DOHH2 (cell line): ENCODE results near the gene IGFLR1.

Source experiments
- H3F3A ChIP-seq: fragments of 200-600 bp; sonication (generic), shearing (Covaris generic); 2 replicates; pipeline ENCODE4 v1.6.0; 2016; ENCODE audit warnings: antibody characterized with exemption, mild to moderate bottlenecking; ENCODE audit not compliant: control insufficient read depth, insufficient read depth
- H3K27ac ChIP-seq: fragments of 200-600 bp; sonication (generic); 2 replicates; pipeline ENCODE4 v1.5.1; 2014; ENCODE audit warnings: low read depth, mild to moderate bottlenecking, low read length, moderate library complexity
- H3K27me3 ChIP-seq: fragments of 200-600 bp; sonication (generic); 2 replicates; pipeline ENCODE4 v1.6.1; 2014; ENCODE audit warnings: mild to moderate bottlenecking, low read length, mixed read lengths; ENCODE audit not compliant: control insufficient read depth
- H3K36me3 ChIP-seq: fragments of 200-600 bp; sonication (generic); 2 replicates; pipeline ENCODE4 v1.6.1; 2014; ENCODE audit warnings: mild to moderate bottlenecking, low read length, moderate library complexity, mixed read lengths; ENCODE audit not compliant: control insufficient read depth
- H3K4me1 ChIP-seq: fragments of 200-600 bp; sonication (generic); 2 replicates; pipeline ENCODE4 v1.6.1; 2014; ENCODE audit warnings: mild to moderate bottlenecking, low read length, mixed read lengths; ENCODE audit not compliant: control insufficient read depth
- H3K4me2 ChIP-seq: fragments of 200-600 bp; sonication (generic); 2 replicates; pipeline ENCODE4 v1.6.0; 2014; ENCODE audit warnings: mild to moderate bottlenecking, low read length, moderate library complexity
- H3K4me3 ChIP-seq: fragments of 200-600 bp; sonication (generic); 2 replicates; pipeline ENCODE4 v1.5.1; 2014; ENCODE audit warnings: mild to moderate bottlenecking, low read length, mixed read lengths
- H3K79me2 ChIP-seq: fragments of 200-600 bp; sonication (generic); 2 replicates; pipeline ENCODE4 v1.6.1; 2014; ENCODE audit warnings: mild to moderate bottlenecking, low read length, mixed read lengths; ENCODE audit not compliant: control insufficient read depth
- H3K9me2 ChIP-seq: fragments of 200-600 bp; sonication (generic); replicated peaks from 2 replicates; pipeline ENCODE4 v1.6.1; 2014; ENCODE audit warnings: mild to moderate bottlenecking, low read length, mixed read lengths; ENCODE audit not compliant: control insufficient read depth
- H3K9me3 ChIP-seq: fragments of 200-600 bp; sonication (generic); 2 replicates; pipeline ENCODE4 v1.6.1; 2014; ENCODE audit warnings: antibody characterized with exemption, low read length, mixed read lengths; ENCODE audit not compliant: control insufficient read depth, insufficient read depth
- H4K20me1 ChIP-seq: fragments of 200-600 bp; sonication (generic); 2 replicates; pipeline ENCODE4 v1.6.0; 2014; ENCODE audit warnings: low read depth, mild to moderate bottlenecking, antibody characterized with exemption, low read length, moderate library complexity; ENCODE audit not compliant: control insufficient read depth, insufficient read depth
- EZH2phosphoT487 ChIP-seq: fragments of 200-600 bp; sonication (generic); IDR thresholded peaks from 2 replicates; pipeline ENCODE4 v1.6.1; 2017; ENCODE audit warnings: borderline replicate concordance, mild to moderate bottlenecking, antibody characterized with exemption, low read length, moderate library complexity, mixed read lengths
- TF ChIP-seq, protein P1 (sequence below): fragments of 200-600 bp; sonication (generic); IDR thresholded peaks from one replicate; pipeline ENCODE4 v1.5.1; 2014; ENCODE audit warnings: antibody characterized with exemption, mild to moderate bottlenecking, low read depth, low read length; ENCODE audit not compliant: poor library complexity, severe bottlenecking

The IGFLR1 gene

DNA sequence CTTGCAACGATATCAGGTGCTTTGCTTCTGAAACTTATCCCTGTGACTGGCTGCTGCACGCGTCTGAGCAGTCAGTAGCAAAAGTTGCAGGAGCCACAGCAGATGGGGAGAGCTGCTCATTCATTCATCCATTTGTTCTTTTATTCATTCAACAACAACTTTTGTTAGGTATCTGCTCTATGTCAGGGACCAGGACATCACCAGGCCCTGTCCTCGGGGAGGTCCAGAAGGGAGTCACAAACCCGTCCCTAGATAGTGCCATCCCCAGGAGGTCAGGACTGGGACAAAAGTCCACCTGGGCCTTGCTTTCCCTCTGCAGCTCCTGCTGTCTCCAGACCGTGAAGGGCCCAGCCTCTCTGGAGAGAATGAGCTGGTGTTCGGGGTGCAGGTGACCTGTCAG is 35.7 kb upstream of the IGFLR1 start:
- Histone ChIP-seq H4K20me1 (no peaks in the 10 kb centered on the region), H3K4me1 (peaks cover 15% of the 10 kb centered on the region), H3F3A (no peaks in the 10 kb centered on the region), H3K27ac (no peak overlapping the region), H3K4me3 (no peak overlapping the region), H3K4me2 (no peak overlapping the region), H3K36me3 (no peaks in the 10 kb centered on the region), H3K27me3 (no peaks in the 10 kb centered on the region), H3K9me3 (no peaks in the 10 kb centered on the region), H3K9me2 (no peaks in the 10 kb centered on the region), H3K79me2 (peaks cover 5% of the 10 kb centered on the region; the same call in 1 of the 2 replicates)
- TF ChIP-seq, protein P1, sequence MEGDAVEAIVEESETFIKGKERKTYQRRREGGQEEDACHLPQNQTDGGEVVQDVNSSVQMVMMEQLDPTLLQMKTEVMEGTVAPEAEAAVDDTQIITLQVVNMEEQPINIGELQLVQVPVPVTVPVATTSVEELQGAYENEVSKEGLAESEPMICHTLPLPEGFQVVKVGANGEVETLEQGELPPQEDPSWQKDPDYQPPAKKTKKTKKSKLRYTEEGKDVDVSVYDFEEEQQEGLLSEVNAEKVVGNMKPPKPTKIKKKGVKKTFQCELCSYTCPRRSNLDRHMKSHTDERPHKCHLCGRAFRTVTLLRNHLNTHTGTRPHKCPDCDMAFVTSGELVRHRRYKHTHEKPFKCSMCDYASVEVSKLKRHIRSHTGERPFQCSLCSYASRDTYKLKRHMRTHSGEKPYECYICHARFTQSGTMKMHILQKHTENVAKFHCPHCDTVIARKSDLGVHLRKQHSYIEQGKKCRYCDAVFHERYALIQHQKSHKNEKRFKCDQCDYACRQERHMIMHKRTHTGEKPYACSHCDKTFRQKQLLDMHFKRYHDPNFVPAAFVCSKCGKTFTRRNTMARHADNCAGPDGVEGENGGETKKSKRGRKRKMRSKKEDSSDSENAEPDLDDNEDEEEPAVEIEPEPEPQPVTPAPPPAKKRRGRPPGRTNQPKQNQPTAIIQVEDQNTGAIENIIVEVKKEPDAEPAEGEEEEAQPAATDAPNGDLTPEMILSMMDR = no peak
- no peak for TF ChIP-seq EZH2phosphoT487

DNA sequence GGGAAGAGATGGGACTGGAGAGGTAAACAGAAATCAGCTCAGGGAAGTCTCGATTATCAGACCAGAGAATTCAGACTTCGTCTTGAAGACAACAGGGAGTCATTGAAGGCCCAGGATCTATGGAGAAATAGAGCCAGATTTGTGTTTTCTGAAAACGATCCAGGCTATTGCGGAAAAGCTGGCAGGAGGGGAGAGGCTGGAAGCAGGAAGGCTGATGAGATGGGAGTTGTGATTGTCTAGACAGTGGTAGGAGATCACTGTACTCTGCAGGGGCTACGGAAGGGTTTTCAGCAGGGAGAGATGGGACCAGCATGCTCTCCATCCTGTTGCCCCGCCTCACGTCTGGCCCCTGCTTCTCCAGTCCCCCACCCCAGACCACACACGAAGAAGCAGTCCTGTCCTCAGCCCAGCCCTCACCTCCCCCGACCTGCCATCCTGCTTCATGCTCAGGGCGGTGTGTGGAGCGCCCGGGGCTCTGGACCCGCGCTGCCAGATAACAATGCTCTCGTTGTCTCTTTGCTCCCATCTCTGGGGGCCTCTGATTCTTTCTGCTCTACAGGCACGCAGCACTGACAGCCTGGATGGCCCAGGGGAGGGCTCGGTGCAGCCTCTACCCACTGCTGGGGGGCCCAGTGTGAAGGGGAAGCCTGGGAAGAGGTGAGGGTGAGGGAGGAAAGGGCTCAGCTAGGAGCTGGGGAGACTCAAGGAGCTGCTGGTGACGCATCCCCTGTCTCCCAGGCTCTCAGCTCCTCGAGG is 35.0 kb upstream of the IGFLR1 start:
- H3K4me3 ChIP-seq = no peak overlapping the region

DNA sequence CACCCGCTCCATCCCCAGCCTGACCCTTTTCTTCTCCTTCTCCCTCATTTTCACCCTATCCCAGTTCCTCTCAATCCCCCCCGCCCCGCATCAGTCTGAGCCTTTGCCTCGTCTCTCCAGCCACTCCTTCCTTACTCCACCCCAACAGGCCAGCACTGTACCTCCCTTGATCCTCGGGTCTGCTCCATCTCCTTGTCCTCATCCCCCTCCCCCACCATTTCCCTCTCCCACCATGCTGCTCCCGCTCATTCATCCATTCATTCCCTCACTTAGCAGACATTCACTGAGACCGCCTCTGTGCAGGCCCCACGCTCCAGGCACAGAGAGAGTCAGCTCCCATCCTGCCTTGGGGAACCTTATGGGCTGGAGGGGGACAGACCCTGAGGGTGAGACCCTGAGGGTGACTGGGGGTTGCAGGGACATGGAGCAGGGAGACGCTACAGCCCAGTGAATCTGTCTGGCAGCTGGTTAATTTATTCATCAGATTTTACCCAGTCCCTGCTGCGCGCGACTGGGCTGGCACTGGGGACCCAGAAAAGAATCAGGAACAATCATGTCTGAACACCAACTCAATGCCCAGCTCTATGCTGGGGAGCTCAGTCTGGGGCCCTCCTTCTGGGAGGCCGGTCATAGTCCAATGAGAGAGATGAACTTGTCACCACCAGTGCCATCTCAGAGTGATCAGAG is 34.0 kb upstream of the IGFLR1 start:
- H3K27ac ChIP-seq = no peak overlapping the region
- no peaks in the 10 kb centered on the region for H3K27me3 ChIP-seq
- TF ChIP-seq, protein P1 = no peak
- no peak for TF ChIP-seq EZH2phosphoT487
- no peaks in the 10 kb centered on the region for H3K9me3 ChIP-seq
- no peaks in the 10 kb centered on the region for H3K9me2 ChIP-seq
- H3K79me2 ChIP-seq = peaks cover 5% of the 10 kb centered on the region; the same call in 1 of the 2 replicates
- H4K20me1 ChIP-seq = no peaks in the 10 kb centered on the region
- no peaks in the 10 kb centered on the region for H3K36me3 ChIP-seq
- H3K4me2 ChIP-seq = peak overlapping the region; percentile 52
- H3K4me1 ChIP-seq = peaks cover 15% of the 10 kb centered on the region
- no peaks in the 10 kb centered on the region; the same call in 1 of the 2 replicates for H3F3A ChIP-seq
- H3K4me3 ChIP-seq = peak overlapping the region; percentile 72

More for the DNA sequence above, 35.0 kb upstream of the IGFLR1 start:
- Histone ChIP-seq H3K9me2 (no peaks in the 10 kb centered on the region), H3K4me2 (no peak overlapping the region; the same call in 1 of the 2 replicates), H3K36me3 (no peaks in the 10 kb centered on the region), H3K79me2 (peaks cover 5% of the 10 kb centered on the region; the same call in 1 of the 2 replicates), H3K9me3 (no peaks in the 10 kb centered on the region), H4K20me1 (no peaks in the 10 kb centered on the region), H3K4me1 (peaks cover 15% of the 10 kb centered on the region), H3K27me3 (no peaks in the 10 kb centered on the region), H3K27ac (no peak overlapping the region), H3F3A (no peaks in the 10 kb centered on the region; the same call in 1 of the 2 replicates)
- no peak for TF ChIP-seq EZH2phosphoT487
- TF ChIP-seq, protein P1 = no peak
